NCI-H1092 (cell line): ENCODE results near the gene THEM5.
"Not testable (repeated sequence)": the region's sequence is repeated elsewhere in the genome, so short reads cannot be mapped to it uniquely, and the experiment has no call there.

Experiments
- DNase-seq: peaks from one replicate; lab custom pipeline; 2025; lab: John Stamatoyannopoulos, UW

The THEM5 gene, protein sequence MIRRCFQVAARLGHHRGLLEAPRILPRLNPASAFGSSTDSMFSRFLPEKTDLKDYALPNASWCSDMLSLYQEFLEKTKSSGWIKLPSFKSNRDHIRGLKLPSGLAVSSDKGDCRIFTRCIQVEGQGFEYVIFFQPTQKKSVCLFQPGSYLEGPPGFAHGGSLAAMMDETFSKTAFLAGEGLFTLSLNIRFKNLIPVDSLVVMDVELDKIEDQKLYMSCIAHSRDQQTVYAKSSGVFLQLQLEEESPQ

DNA sequence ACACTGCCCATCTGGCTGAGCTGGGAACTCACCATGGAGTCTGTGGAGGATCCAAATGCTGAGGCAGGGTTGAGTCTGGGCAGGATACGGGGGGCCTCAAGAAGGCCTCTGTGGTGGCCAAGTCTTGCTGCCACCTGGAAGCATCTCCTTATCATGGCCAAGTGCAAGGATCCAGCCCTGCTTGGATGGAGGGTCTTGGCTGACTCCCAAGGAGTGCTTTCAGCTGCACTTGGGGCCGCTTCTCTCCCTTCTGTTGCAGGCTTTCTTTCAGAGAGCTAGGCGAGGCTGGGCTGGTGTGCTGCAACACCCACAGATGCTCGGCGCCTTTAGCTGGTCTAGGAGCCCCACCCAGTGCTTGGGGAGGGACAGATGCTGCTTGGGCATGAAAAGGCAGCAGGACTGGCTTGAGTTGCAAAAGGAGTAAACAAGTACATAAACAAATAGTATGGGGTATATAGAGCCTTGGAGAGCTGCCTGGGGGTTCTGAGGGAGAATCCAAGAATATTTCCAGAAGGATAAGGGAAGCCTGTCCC, at the start of gene THEM5:
THEM5 (minus strand) TSS at position 302 of the 533 bp plus-strand sequence; CDS start at position 155, 147 bp downstream.
- DNase-seq: no peak

DNA sequence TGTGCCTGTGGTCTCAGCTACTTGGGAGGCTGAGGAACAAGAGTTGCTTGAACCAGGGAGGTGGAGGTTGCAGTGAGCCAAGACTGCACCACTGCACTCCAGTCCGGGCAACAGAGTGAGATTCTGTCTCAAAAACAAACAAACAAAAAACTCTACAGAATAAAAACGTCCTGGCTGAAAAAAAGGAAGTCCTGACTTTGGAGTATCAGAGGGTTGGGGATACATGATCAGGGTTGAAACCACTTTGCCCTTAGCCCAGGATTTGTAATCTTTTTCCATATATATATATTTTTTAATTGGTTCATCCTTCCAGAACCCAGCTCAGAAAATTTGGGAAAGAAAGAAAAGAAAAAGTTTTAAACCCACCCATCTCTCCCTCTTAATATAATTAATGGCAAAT, 49.3 kb upstream of the THEM5 start:
- DNase-seq: no peak

- not testable (repeated sequence) for DNase-seq
Measured at GRCh38 chr1:151900804-151901203, 47.3 kb upstream of the THEM5 start.

DNA sequence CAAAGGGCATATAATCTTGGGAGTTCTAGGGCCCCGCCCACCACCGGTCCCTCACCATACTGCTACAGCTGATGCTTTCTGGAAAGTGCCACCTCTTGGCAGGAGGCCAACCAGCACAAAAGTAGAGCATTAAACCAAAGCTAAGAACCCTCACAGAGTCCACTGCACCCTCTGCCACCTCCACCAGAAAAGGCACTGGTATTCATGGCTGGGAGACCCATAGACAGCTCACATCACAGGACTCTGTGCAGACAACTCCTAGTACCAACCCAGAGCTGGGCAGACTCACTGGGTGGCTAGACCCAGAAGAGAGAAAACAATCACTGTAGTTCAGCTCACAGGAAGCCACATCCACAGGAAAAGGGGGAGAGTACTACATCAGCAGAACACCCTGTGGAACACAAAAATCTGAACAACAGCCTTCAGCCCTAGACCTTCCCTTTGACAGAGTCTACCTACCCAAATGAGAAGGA, 45.0 kb upstream of the THEM5 start:
- DNase-seq: no peak

GRCh38 chr1:151897991-151898431, 44.5 kb upstream of the THEM5 start:
- DNase-seq: no peak

- DNase-seq: no peak
Measured at GRCh38 chr1:151893176-151893924, 39.8 kb upstream of the THEM5 start.

DNA sequence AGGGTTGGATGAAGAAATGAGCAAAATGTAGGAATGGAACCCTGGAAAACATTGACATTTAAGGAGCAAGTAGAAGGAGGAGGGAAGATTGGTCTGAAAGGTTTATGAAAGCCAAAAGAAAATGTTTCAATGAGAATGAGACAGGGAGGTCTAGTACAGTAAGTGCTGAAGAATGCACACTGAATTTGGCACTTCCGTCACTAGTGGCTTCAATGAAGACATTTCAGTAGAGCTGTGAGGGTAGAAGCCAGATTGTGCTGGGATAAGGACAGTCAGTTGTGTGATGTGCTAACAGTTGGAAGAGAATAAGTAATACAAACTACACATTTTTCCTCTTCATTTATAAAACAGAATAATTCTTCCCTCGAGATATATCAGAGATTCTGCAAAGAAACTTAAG, 38.7 kb upstream of the THEM5 start:
- DNase-seq: no peak

DNA sequence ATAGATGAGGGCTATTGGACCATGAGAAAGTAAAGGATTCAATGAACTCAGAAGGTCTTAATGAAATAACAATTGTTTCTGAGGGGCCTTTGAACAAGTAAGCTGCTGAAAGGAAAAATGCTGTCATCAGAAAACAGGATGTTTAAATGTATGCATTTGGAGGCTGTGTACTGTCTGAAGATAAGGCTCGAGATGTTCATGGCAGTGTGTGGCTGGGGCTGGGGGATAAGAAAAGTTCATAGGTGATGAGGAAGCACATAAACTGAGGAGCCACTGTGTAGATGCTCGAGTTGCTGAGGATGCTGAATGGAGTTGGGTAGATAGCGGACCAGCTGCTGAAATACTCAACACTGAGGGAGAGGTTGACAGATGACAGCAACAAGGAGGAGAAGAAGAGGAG, 38.0 kb upstream of the THEM5 start:
- no peak for DNase-seq

GRCh38 chr1:151888972-151889570, 35.6 kb upstream of the THEM5 start:
- no peak for DNase-seq

GRCh38 chr1:151887028-151887427, 33.5 kb upstream of the THEM5 start:
- no peak for DNase-seq

DNA sequence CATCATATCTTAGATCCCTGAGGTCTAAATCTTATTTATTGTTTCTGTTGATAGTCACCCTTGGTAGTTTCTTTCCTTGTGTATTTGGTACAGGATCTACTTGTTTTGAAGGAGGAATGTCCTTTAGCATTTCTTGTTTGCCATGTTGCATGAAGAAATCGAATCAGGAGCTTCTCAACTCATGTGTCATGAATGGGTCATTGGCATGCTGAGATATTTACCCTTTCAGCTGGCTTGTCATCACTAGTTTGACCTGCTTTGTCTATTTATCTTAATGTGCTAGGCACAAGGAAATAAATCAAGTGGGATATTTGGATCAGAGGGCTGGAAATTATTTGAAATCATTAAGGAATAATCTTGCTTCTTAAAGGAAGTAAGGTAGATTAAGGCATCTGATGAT, 32.0 kb upstream of the THEM5 start:
- DNase-seq: no peak

GRCh38 chr1:151884879-151885278, 31.4 kb upstream of the THEM5 start:
- not testable (repeated sequence) for DNase-seq

DNA sequence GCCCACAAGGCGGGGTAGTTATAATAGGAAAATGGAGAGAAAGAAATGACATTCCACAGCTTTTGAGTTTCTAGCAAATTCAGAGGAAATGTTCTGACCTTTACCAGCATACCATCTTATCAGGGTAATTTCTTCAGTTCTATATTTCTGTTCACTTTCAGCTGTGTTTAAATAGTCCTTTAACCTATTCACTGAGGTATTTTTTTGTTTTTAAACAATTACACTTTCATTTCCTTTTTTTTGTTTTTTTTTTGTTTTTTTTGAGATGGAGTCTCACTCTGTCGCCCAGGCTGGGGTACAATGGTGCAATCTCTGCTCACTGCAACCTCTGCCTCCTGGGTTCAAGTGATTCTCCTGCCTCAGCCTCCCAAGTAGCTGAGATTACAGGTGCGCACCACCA, 30.9 kb upstream of the THEM5 start:
- not testable (repeated sequence) for DNase-seq

- DNase-seq: not testable (repeated sequence)
Measured at GRCh38 chr1:151883898-151884297, 30.4 kb upstream of the THEM5 start.

GRCh38 chr1:151882918-151883317, 29.4 kb upstream of the THEM5 start:
- DNase-seq: not testable (repeated sequence)

GRCh38 chr1:151882466-151882865, 29.0 kb upstream of the THEM5 start:
- no peak for DNase-seq

GRCh38 chr1:151881479-151881878, 28.0 kb upstream of the THEM5 start:
- no peak for DNase-seq

GRCh38 chr1:151875419-151876097, 22.0 kb upstream of the THEM5 start:
- no peak for DNase-seq

GRCh38 chr1:151872776-151873175, 19.3 kb upstream of the THEM5 start:
- not testable (repeated sequence) for DNase-seq

- no peak for DNase-seq
Measured at GRCh38 chr1:151871284-151872030, 17.9 kb upstream of the THEM5 start.

- DNase-seq: no peak
Measured at GRCh38 chr1:151868486-151868885, 15.0 kb upstream of the THEM5 start.
